Measurements from ENCODE around the gene POPDC2.

DNA sequence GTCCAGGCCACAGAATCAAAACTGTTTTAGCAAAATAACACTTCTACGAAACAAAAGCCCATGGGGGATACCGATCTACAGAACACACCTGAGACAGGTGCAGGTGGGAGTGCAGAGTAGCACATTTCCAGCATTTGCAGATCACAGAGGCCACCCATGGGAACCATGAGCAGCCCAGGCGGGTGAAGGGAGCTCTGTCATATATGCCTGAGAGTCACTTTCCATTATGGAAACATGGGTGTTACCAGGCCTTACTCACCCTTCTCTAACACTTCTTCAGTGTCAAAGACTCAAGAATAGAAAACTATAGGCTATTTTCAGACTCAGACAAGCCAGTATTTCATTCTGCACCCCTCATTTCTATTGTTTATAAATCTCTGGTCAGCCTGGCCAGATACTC, 59.2 kb downstream of the POPDC2 start:
- TF ChIP-seq, protein P1, sequence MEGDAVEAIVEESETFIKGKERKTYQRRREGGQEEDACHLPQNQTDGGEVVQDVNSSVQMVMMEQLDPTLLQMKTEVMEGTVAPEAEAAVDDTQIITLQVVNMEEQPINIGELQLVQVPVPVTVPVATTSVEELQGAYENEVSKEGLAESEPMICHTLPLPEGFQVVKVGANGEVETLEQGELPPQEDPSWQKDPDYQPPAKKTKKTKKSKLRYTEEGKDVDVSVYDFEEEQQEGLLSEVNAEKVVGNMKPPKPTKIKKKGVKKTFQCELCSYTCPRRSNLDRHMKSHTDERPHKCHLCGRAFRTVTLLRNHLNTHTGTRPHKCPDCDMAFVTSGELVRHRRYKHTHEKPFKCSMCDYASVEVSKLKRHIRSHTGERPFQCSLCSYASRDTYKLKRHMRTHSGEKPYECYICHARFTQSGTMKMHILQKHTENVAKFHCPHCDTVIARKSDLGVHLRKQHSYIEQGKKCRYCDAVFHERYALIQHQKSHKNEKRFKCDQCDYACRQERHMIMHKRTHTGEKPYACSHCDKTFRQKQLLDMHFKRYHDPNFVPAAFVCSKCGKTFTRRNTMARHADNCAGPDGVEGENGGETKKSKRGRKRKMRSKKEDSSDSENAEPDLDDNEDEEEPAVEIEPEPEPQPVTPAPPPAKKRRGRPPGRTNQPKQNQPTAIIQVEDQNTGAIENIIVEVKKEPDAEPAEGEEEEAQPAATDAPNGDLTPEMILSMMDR (IDR thresholded peaks at IDR 0.05), result no peak
- no peak for TF ChIP-seq POLR2A (IDR thresholded peaks at IDR 0.05)
